ENCODE results near the gene SMYD3.

SMYD3 gene

DNA sequence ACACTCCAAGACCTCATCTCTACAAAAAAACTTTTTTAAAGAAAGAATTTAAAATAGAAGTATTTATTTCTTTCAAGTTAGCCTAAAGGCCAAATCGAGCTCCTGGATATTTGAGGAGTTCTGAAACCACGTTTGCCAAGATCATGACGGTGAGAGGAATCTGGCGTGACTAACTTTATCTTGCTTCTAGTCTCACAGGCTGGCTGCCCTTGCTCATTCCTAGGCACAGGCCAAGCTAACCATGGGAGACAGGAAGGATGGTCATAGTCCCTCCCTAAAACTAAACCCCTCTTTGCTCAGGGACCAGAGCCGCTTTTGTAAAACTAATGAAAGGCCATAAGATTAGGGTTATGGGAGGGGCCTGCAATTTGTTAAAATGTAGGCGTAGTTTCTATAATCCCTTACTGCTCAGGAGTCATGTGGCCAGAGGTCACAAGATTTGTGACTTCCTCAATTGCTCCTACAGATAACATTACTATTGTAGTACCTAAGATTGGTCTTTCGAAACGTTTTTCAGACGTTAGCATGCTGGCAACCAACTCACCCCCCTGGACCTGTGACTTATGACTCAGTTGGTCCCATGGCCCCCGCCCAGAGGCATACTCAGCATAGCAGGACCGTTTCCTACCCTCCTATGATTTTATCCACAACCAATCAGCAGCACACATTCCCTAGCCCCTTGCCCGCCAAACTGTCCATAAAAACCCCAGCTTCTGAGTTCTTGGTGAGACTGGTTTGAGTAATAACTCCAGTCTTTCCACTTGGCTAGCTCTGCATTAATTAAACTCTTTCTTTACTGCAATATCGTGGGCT is 425.0 kb downstream of the SMYD3 start:
- Histone ChIP-seq H3F3A (ENCODE audit: low read depth) (peaks cover 2% of the 10 kb centered on the region; the same call in 1 of the 2 replicates), H3K4me1 (ENCODE audit: insufficient read depth, low read length, poor library complexity, severe bottlenecking) (peaks cover 57% of the 10 kb centered on the region), H3K27me3 (ENCODE audit: insufficient read depth, low read length, poor library complexity, severe bottlenecking) (no peaks in the 10 kb centered on the region), H4K20me1 (ENCODE audit: insufficient read depth, low read length, poor library complexity, severe bottlenecking) (no peaks in the 10 kb centered on the region), H2AFZ (ENCODE audit: low read length) (no peak overlapping the region), H3K9me2 (replicated peaks; ENCODE audit: low read depth, low read length) (no peaks in the 10 kb centered on the region), H3K9me3 (ENCODE audit: insufficient read depth, low read depth, low read length) (peaks cover 5% of the 10 kb centered on the region; the same call in 1 of the 2 replicates), H3K36me3 (ENCODE audit: insufficient read depth, low read length) (no peaks in the 10 kb centered on the region), H3K79me2 (ENCODE audit: insufficient read depth, low read length) (no peaks in the 10 kb centered on the region), H3K9ac (ENCODE audit: low read depth, low read length, poor library complexity, severe bottlenecking) (no peak overlapping the region), H3K4me2 (ENCODE audit: low read depth, low read length, poor library complexity, severe bottlenecking) (no peak overlapping the region), H3K4me3 (ENCODE audit: low read length, poor library complexity, severe bottlenecking) (no peak overlapping the region)
- TF ChIP-seq, protein P1, sequence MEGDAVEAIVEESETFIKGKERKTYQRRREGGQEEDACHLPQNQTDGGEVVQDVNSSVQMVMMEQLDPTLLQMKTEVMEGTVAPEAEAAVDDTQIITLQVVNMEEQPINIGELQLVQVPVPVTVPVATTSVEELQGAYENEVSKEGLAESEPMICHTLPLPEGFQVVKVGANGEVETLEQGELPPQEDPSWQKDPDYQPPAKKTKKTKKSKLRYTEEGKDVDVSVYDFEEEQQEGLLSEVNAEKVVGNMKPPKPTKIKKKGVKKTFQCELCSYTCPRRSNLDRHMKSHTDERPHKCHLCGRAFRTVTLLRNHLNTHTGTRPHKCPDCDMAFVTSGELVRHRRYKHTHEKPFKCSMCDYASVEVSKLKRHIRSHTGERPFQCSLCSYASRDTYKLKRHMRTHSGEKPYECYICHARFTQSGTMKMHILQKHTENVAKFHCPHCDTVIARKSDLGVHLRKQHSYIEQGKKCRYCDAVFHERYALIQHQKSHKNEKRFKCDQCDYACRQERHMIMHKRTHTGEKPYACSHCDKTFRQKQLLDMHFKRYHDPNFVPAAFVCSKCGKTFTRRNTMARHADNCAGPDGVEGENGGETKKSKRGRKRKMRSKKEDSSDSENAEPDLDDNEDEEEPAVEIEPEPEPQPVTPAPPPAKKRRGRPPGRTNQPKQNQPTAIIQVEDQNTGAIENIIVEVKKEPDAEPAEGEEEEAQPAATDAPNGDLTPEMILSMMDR (conservative IDR thresholded peaks at IDR 0.05; ENCODE audit: low read length): no peak
- no peak for TF ChIP-seq EZH2phosphoT487 (IDR thresholded peaks at IDR 0.05; ENCODE audit: borderline replicate concordance)

DNA sequence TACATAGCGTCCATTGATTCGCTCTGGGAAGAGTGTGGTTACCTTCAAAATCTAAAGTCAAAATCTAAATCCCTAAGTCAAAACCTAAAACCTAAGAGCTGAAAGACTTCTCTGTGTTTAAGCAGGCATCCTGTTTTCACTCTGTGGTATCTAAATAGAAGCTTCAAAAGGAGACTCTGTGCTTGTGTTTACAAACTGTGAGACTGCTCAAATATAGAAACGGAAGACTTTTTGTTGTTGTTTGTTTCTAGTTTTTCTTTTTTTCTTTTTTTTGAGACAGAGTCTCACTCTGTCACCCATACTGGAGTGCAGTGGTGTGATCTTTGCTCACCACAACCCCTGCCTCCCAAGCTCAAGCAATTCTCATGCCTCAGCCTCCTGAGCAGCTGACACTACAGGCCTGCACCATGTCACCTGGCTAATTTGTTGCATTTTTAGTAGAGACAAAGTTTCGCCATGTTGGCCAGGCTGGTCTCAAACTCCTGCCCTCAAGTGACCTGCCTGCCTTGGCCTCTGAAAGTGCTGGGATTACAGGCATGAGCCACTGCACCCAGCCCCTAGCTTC is 425.9 kb downstream of the SMYD3 start:
- no peak overlapping the region for H3K9ac ChIP-seq (ENCODE audit: low read depth, low read length, poor library complexity, severe bottlenecking)
- TF ChIP-seq EZH2phosphoT487 (IDR thresholded peaks at IDR 0.05; ENCODE audit: borderline replicate concordance): no peak
- TF ChIP-seq, protein P1 (conservative IDR thresholded peaks at IDR 0.05; ENCODE audit: low read length): no peak
- H3K36me3 ChIP-seq (ENCODE audit: insufficient read depth, low read length): no peaks in the 10 kb centered on the region
- H3K27me3 ChIP-seq (ENCODE audit: insufficient read depth, low read length, poor library complexity, severe bottlenecking): no peaks in the 10 kb centered on the region
- no peaks in the 10 kb centered on the region for H4K20me1 ChIP-seq (ENCODE audit: insufficient read depth, low read length, poor library complexity, severe bottlenecking)
- peaks cover 3% of the 10 kb centered on the region; the same call in 1 of the 2 replicates for H3K79me2 ChIP-seq (ENCODE audit: insufficient read depth, low read length)
- no peak overlapping the region for H3K4me2 ChIP-seq (ENCODE audit: low read depth, low read length, poor library complexity, severe bottlenecking)
- no peak overlapping the region for H3K4me3 ChIP-seq (ENCODE audit: low read length, poor library complexity, severe bottlenecking)
- no peaks in the 10 kb centered on the region for H3K9me2 ChIP-seq (replicated peaks; ENCODE audit: low read depth, low read length)
- H3K4me1 ChIP-seq (ENCODE audit: insufficient read depth, low read length, poor library complexity, severe bottlenecking): peaks cover 66% of the 10 kb centered on the region
- H3F3A ChIP-seq (ENCODE audit: low read depth): peaks cover 2% of the 10 kb centered on the region; the same call in 1 of the 2 replicates
- peaks cover 5% of the 10 kb centered on the region; the same call in 1 of the 2 replicates for H3K9me3 ChIP-seq (ENCODE audit: insufficient read depth, low read depth, low read length)
- H2AFZ ChIP-seq (ENCODE audit: low read length): no peak overlapping the region

- Histone ChIP-seq H2AFZ (ENCODE audit: low read length) (no peak overlapping the region), H3K79me2 (ENCODE audit: insufficient read depth, low read length) (peaks cover 5% of the 10 kb centered on the region; the same call in 1 of the 2 replicates), H3K27me3 (ENCODE audit: insufficient read depth, low read length, poor library complexity, severe bottlenecking) (no peaks in the 10 kb centered on the region), H4K20me1 (ENCODE audit: insufficient read depth, low read length, poor library complexity, severe bottlenecking) (no peaks in the 10 kb centered on the region), H3K9me3 (ENCODE audit: insufficient read depth, low read depth, low read length) (peaks cover 5% of the 10 kb centered on the region; the same call in 1 of the 2 replicates), H3K4me3 (ENCODE audit: low read length, poor library complexity, severe bottlenecking) (no peak overlapping the region), H3K4me1 (ENCODE audit: insufficient read depth, low read length, poor library complexity, severe bottlenecking) (peaks cover 66% of the 10 kb centered on the region), H3K9ac (ENCODE audit: low read depth, low read length, poor library complexity, severe bottlenecking) (no peak overlapping the region), H3K4me2 (ENCODE audit: low read depth, low read length, poor library complexity, severe bottlenecking) (no peak overlapping the region), H3K9me2 (replicated peaks; ENCODE audit: low read depth, low read length) (no peaks in the 10 kb centered on the region), H3K36me3 (ENCODE audit: insufficient read depth, low read length) (no peaks in the 10 kb centered on the region), H3F3A (ENCODE audit: low read depth) (peaks cover 2% of the 10 kb centered on the region; the same call in 1 of the 2 replicates)
- no peak for TF ChIP-seq EZH2phosphoT487 (IDR thresholded peaks at IDR 0.05; ENCODE audit: borderline replicate concordance)
- TF ChIP-seq, protein P1 (conservative IDR thresholded peaks at IDR 0.05; ENCODE audit: low read length): no peak
Measured at GRCh38 chr1:246080031-246080430, 427.0 kb downstream of the SMYD3 start.

Data from Loucy (cell line).